NOMO-1 treated with DMSO at 0.1 percent for 48 hours (cell line): ENCODE data around the gene NOX5.

Source experiments
- DNase-seq: peaks from one replicate; lab custom pipeline; 2025; ENCODE audit not compliant: unreplicated experiment; lab: John Stamatoyannopoulos, UW

NOX5 gene

GRCh38 chr15:68990231-68990991 is 24.1 kb upstream of the NOX5 start:
- DNase-seq: no peak

- no peak for DNase-seq
These were observed 23.4 kb upstream of the NOX5 start for GRCh38 chr15:68990992-68991500.

GRCh38 chr15:68991723-68992122 is 22.8 kb upstream of the NOX5 start:
- no peak for DNase-seq

GRCh38 chr15:68992696-68993095 is 21.8 kb upstream of the NOX5 start:
- DNase-seq: no peak

- DNase-seq: no peak
These were observed 21.2 kb upstream of the NOX5 start for GRCh38 chr15:68993276-68993675.

GRCh38 chr15:68994149-68994548 is 20.3 kb upstream of the NOX5 start:
- DNase-seq: no peak

GRCh38 chr15:68994981-68995761 is 19.3 kb upstream of the NOX5 start:
- no peak for DNase-seq

GRCh38 chr15:68997050-68997449 is 17.4 kb upstream of the NOX5 start:
- no peak for DNase-seq

GRCh38 chr15:68997930-68998777 is 16.3 kb upstream of the NOX5 start:
- DNase-seq: no peak

GRCh38 chr15:68999091-68999490 is 15.4 kb upstream of the NOX5 start:
- no peak for DNase-seq

GRCh38 chr15:69000091-69000490 is 14.4 kb upstream of the NOX5 start:
- DNase-seq: no peak

GRCh38 chr15:69000725-69001503 is 13.6 kb upstream of the NOX5 start:
- no peak for DNase-seq

GRCh38 chr15:69002783-69003182 is 11.7 kb upstream of the NOX5 start:
- DNase-seq: no peak

GRCh38 chr15:69004011-69004410 is 10.5 kb upstream of the NOX5 start:
- DNase-seq: no peak

GRCh38 chr15:69008056-69008455 is 6.4 kb upstream of the NOX5 start:
- no peak for DNase-seq

GRCh38 chr15:69009341-69009740 is 5.2 kb upstream of the NOX5 start:
- DNase-seq: peak; percentile 85

GRCh38 chr15:69011641-69012040 is 2.9 kb upstream of the NOX5 start:
- DNase-seq: no peak

- no peak for DNase-seq
These were observed 1.6 kb upstream of the NOX5 start for GRCh38 chr15:69012761-69013364.

GRCh38 chr15:69013726-69014406 is 629 bp upstream of the NOX5 start:
- peak; percentile 45 for DNase-seq

GRCh38 chr15:69015591-69015990 is 1.1 kb downstream of the NOX5 start:
- DNase-seq: no peak
